Measurements from ENCODE around the gene SETX. TPM values are rescaled to one million over a fixed set of nuclear protein-coding genes. Genes with fewer than 3 reads are reported as not detected.

The SETX gene
- total RNA-seq, 1 experiment from 2014 or later, result 26.9 TPM

- in situ Hi-C loops (cut with HindIII; ENCODE audit: low sequenced_read_pairs), result no loop called here
- DNase-seq (ENCODE audit: low spot score), result no peak
These were observed 120.3 kb downstream of the SETX start for GRCh38 chr9:132234535-132234934.

- in situ Hi-C loops (cut with HindIII; ENCODE audit: low sequenced_read_pairs), result no loop called here
- no peak for DNase-seq (ENCODE audit: low spot score)
These were observed 121.6 kb downstream of the SETX start for GRCh38 chr9:132233138-132233537.

DNA sequence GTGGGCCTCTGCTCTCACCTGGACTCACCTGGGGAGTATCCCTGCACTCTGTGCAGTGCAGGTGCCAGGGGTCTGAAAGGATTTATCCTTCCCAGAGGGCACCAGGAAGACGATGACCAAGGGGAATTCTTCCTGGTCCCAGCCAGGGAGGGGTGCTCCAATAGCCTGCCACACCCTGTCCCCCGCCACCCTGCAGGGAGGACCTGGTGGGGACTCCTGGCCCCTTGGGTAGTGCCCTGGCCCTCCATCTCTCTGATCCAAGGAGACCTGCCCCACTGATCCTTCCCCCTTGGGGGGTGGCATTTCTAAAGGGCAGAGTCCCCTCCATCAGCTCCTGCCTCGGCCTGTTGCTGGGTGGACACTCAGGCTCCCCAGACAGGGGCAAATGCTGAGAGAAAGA is 122.3 kb downstream of the SETX start:
- in situ Hi-C loops (cut with HindIII; ENCODE audit: low sequenced_read_pairs), result no loop called here
- DNase-seq (ENCODE audit: low spot score), result no peak

- no peak for DNase-seq (ENCODE audit: low spot score)
- in situ Hi-C loops (cut with HindIII; ENCODE audit: low sequenced_read_pairs), result no loop called here
These were observed 123.6 kb downstream of the SETX start for GRCh38 chr9:132231019-132231701.

GRCh38 chr9:132230605-132231004 is 124.2 kb downstream of the SETX start:
- no peak for DNase-seq (ENCODE audit: low spot score)
- in situ Hi-C loops (cut with HindIII; ENCODE audit: low sequenced_read_pairs), result no loop called here

GRCh38 chr9:132228062-132228461 is 126.7 kb downstream of the SETX start:
- no peak for DNase-seq (ENCODE audit: low spot score)
- in situ Hi-C loops (cut with HindIII; ENCODE audit: low sequenced_read_pairs), result no loop called here

GRCh38 chr9:132226571-132227430 is 128.0 kb downstream of the SETX start:
- in situ Hi-C loops (cut with HindIII; ENCODE audit: low sequenced_read_pairs), result no loop called here
- no peak for DNase-seq (ENCODE audit: low spot score)

GRCh38 chr9:132224645-132225044 is 130.1 kb downstream of the SETX start:
- DNase-seq (ENCODE audit: low spot score), result no peak
- in situ Hi-C loops (cut with HindIII; ENCODE audit: low sequenced_read_pairs), result no loop called here

DNA sequence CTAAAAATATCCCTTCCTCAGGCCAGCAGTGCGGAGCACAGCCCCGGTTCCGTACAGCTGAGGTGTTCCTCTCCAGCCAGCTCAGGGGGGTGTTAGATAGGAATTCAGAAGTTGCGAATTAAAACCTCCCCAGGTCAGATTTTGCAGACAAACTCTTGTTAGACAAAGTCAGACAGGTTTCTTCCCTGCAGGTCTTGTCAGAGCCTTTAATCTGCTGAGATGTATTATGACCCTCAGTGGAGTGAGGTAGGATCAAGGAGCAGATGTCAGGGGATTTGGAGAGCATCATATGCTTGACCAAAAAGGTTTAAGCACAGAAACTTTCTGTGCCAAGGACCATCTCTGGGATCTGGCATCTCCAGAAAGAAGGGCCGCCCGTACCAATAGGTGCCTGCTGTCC is 132.8 kb downstream of the SETX start:
- DNase-seq (ENCODE audit: low spot score), result no peak
- in situ Hi-C loops (cut with HindIII; ENCODE audit: low sequenced_read_pairs), result no loop called here

DNA sequence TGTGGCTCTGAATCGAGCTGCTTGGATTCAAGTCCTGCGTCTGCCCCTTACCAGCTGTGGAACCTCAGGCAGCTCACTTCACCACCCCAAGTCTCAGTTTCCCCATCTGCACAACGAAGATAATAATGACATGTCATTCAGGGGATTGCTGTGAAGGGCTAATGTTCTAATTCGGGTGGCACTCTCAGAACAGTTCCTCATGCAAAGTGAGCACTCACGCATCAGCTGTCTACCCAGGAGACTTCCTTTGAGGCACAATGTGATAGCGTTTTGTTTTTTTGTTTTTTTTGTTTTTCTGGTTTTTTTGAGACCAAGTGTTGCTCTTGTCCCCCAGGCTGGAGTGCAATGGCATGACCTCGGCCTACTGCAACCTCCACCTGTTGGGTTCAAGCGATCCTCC is 136.6 kb downstream of the SETX start:
- in situ Hi-C loops (cut with HindIII; ENCODE audit: low sequenced_read_pairs), result no loop called here
- DNase-seq (ENCODE audit: low spot score), result no peak

- in situ Hi-C loops (cut with HindIII; ENCODE audit: low sequenced_read_pairs), result no loop called here
- peak; percentile 64 for DNase-seq (ENCODE audit: low spot score)
These were observed 137.7 kb downstream of the SETX start for GRCh38 chr9:132216861-132217619.

DNA sequence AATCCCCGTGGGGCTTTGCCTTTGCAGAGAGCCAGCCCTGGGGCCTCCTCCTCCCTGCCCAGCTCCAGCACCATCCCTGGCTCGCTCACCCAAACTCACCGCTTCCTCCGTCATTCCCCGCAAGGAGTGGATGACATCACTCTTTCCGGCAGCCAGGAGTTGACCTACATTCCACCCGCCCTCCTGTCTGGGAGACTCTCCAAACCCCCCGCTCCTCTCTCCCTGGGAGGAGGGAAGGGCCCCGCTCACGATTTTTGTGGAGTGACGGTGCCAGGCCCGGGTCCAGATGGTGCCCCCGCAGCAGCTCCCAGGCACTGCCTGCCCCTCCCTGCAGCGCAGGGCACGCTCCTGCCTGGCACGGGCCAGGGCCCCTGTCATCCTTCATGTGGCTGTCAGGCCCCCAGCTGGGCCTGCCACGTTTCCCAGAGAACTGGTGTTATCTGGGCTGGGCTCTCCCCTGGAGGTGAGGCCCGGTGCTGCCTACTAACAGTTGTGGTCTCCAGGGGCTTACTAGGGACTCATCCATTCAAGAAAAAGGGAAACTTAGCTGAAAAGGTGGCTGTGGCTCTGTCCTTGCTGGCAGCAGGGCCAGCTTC is 140.7 kb downstream of the SETX start:
- peak; percentile 97 for DNase-seq (ENCODE audit: low spot score)
- in situ Hi-C loops (cut with HindIII; ENCODE audit: low sequenced_read_pairs), result no loop called here

- no peak for DNase-seq (ENCODE audit: low spot score)
- in situ Hi-C loops (cut with HindIII; ENCODE audit: low sequenced_read_pairs), result no loop called here
These were observed 143.2 kb downstream of the SETX start for GRCh38 chr9:132211570-132211969.

Other genes starting within 250 kb of the SETX start
- 0.14 and 0.37 TPM in 2 replicates for gene NTNG2, start 192.9 kb downstream of the SETX start, total RNA-seq (2014; rRNA removed; shearing (Covaris generic))
- 7.8 and 18.4 TPM in 2 replicates for gene TTF1, start 51.9 kb upstream of the SETX start, total RNA-seq (2014; rRNA removed; shearing (Covaris generic))
- gene CFAP77, start 55.2 kb upstream of the SETX start, total RNA-seq (2014; rRNA removed; shearing (Covaris generic)), result not detected in 2 replicates
- not detected in 2 replicates for gene BARHL1, start 227.6 kb upstream of the SETX start, total RNA-seq (2014; rRNA removed; shearing (Covaris generic))